Left renal pelvis (tissue), 4 donors: Measurements from ENCODE around the gene TELO2. TPM values are rescaled to one million over a fixed set of nuclear protein-coding genes. Genes with fewer than 3 reads are reported as not detected.

ENCODE experiments used
- DNase-seq, 4 donors: peaks; one replicate each; pipeline ENCODE4 v3.0.0-alpha.2; 2013; ENCODE audit warnings: low read depth in 4 of 4, low spot score in 3 of 4
- polyA plus RNA-seq, 4 donors: library from polyadenylated mRNA; unstranded; fragments of 120-200 nt; gene quantifications; one replicate each; pipeline ENCODE4 v1.2.1, GENCODE V29; 2013; ENCODE audit not compliant: insufficient read length in 4 of 4

Gene TELO2
- polyA plus RNA-seq, 4 donors: 23.3 to 51.8 (median 29.3) TPM

- no peak for DNase-seq
These were observed 2.7 kb downstream of the TELO2 start for GRCh38 chr16:1495889-1496262.

- DNase-seq: no peak
These were observed 3.3 kb downstream of the TELO2 start for GRCh38 chr16:1496464-1496863.

GRCh38 chr16:1497014-1497598 lies 3.9 kb downstream of the TELO2 start:
- DNase-seq: no peak

- DNase-seq: no peak
These were observed 5.9 kb downstream of the TELO2 start for GRCh38 chr16:1498899-1499676.

GRCh38 chr16:1499756-1500464 lies 6.8 kb downstream of the TELO2 start:
- DNase-seq: no peak

- DNase-seq: no peak
These were observed 7.4 kb downstream of the TELO2 start for GRCh38 chr16:1500465-1501150.

GRCh38 chr16:1501630-1502029 lies 8.5 kb downstream of the TELO2 start:
- no peak for DNase-seq

- DNase-seq: no peak
These were observed 9.2 kb downstream of the TELO2 start for GRCh38 chr16:1502092-1503004.

GRCh38 chr16:1503110-1503955 lies 10.2 kb downstream of the TELO2 start:
- no peak for DNase-seq

GRCh38 chr16:1505073-1505844 lies 12.1 kb downstream of the TELO2 start:
- no peak for DNase-seq

- DNase-seq: no peak
These were observed 12.8 kb downstream of the TELO2 start for GRCh38 chr16:1505912-1506311.

- DNase-seq: no peak
These were observed 13.5 kb downstream of the TELO2 start for GRCh38 chr16:1506494-1507213.

GRCh38 chr16:1508494-1509187 lies 15.5 kb downstream of the TELO2 start:
- DNase-seq: no peak

- DNase-seq: no peak
These were observed 16.4 kb downstream of the TELO2 start for GRCh38 chr16:1509307-1510221.

GRCh38 chr16:1510272-1510671 lies 17.1 kb downstream of the TELO2 start:
- no peak for DNase-seq

- no peak for DNase-seq
These were observed 17.8 kb downstream of the TELO2 start for GRCh38 chr16:1510941-1511351.
